Tibial nerve (tissue), 4 donors: ENCODE results near the gene SLC25A34. TPM values are rescaled to one million over a fixed set of nuclear protein-coding genes. Genes with fewer than 3 reads are reported as not detected.

Experiments
- DNase-seq, 2 donors: peaks; one replicate each; pipeline ENCODE4 v3.0.0-alpha.2; 2019; ENCODE audit warnings: low spot score in 2 of 2
- H3K27ac ChIP-seq, 4 donors: fragments of 200-600 bp; sonication (generic) in 3 of 4; one replicate each; pipeline ENCODE4 v1.5.1; 2017 to 2019; ENCODE audit warnings: mild to moderate bottlenecking in 1 of 4
- H3K27me3 ChIP-seq, 2 donors: fragments of 200-600 bp; sonication (generic) in 1 of 2; one replicate each; pipeline versions ENCODE4 v1.5.1 to v1.6.0; 2017 to 2019
- H3K36me3 ChIP-seq, 3 donors: fragments of 200-600 bp; sonication (generic); one replicate each; pipeline ENCODE4 v1.5.1; 2018 to 2019
- H3K4me1 ChIP-seq, 4 donors: fragments of 200-600 bp; sonication (generic) in 3 of 4; one replicate each; pipeline ENCODE4 v1.5.1; 2017 to 2019
- H3K4me3 ChIP-seq, 4 donors: fragments of 200-600 bp; sonication (generic) in 3 of 4; one replicate each; pipeline ENCODE4 v1.5.1; 2017 to 2019; ENCODE audit warnings: mild to moderate bottlenecking in 1 of 4, moderate library complexity in 1 of 4
- H3K9me3 ChIP-seq, 4 donors: fragments of 200-600 bp; sonication (generic) in 3 of 4; one replicate each; pipeline ENCODE4 v1.5.1; 2017 to 2019
- CTCF ChIP-seq, 5 experiments: fragments of 200-600 bp in 3 of 5; fragments of 450-650 bp in 2 of 5; sonication (generic) in 3 of 5; IDR thresholded peaks; one replicate each; pipeline ENCODE4 v1.5.1; 2016 to 2019; ENCODE audit warnings: antibody characterized with exemption in 5 of 5, mild to moderate bottlenecking in 3 of 5, moderate library complexity in 2 of 5
- EP300 ChIP-seq, 2 donors: sonication (generic); formaldehyde crosslinking; IDR thresholded peaks; one replicate each; pipeline ENCODE4 v1.6.1; 2017; ENCODE audit warnings: antibody characterized with exemption in 2 of 2, mild to moderate bottlenecking in 1 of 2
- POLR2A ChIP-seq, 2 donors: fragments of 450-650 bp; IDR thresholded peaks; one replicate each; pipeline ENCODE4 v1.6.1; 2017; ENCODE audit warnings: antibody characterized with exemption in 2 of 2, mild to moderate bottlenecking in 2 of 2, moderate library complexity in 2 of 2
- WGBS, 2 donors: methylation state at CpG; one replicate each; pipeline ENCODE4 v1.1.5; 2018; 5-methylcytosine and 5-hydroxymethylcytosine counted together
- total RNA-seq, 4 donors: library from RNA; depleted of rRNA; stranded (reverse); fragments of >200 nt; gene quantifications; one replicate each; pipeline ENCODE4 v1.1.0, GENCODE V29; 2016

Gene SLC25A34
- total RNA-seq, 4 donors from 2014 or later: 2.8 to 23.7 (median 3.3) TPM

- Histone ChIP-seq H3K36me3 (peaks cover 0 to 7% (median 0%) of the 10 kb centered on the region in 3 donors), H3K27ac (peak overlapping the region in 2 of 4 donors; percentile 40 to 55), H3K4me3 (no peak overlapping the region), H3K27me3 (no peaks in the 10 kb centered on the region), H3K9me3 (no peaks in the 10 kb centered on the region), H3K4me1 (peaks cover 0 to 11% (median 0%) of the 10 kb centered on the region in 4 donors)
- 77 to 81% methylated on average over 10 of the region's 10 CpGs for whole genome bisulfite sequencing, 2 donors
- DNase-seq: peak in 1 of 2 donors; percentile 30
- TF ChIP-seq EP300 (IDR thresholded peaks at IDR 0.05): peak in 1 of 2 donors; percentile 2
- TF ChIP-seq POLR2A (IDR thresholded peaks at IDR 0.05): no peak
Measured at GRCh38 chr1:15786581-15786980, 50.5 kb downstream of the SLC25A34 start.

DNA sequence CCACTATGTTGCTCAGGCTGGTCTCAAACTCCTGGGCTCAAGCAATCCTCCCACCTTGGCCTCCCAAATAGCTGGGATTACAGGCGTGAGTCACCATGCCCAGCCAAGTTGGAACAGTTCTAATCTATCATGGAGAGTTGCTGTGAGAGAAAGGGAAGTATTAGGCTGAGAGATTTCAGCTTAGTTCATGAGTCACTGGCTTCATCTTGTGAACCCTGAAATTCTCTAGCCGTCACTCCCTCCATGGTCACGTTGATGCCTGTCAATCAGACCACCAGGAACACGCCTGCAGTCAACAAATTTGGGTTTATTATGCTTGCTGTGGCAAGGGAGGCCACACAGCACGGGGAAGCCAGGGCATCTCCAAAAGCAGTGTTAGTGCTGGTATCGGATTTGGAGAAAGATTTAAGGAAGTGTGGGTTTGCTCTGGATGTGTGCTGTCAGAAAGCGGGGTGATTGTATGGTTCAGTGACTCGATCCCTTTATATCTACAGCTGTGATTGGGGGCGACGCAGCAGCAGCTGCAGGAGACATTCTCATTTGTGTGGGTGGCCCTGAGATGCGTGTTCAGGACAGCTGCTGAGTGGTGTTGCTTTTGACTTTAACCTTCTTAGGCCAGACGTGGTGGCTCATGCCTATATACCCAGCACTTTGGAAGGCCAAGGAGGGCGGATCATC lies 52.7 kb downstream of the SLC25A34 start:
- TF ChIP-seq EP300 (IDR thresholded peaks at IDR 0.05): no peak
- TF ChIP-seq CTCF (IDR thresholded peaks at IDR 0.05): no peak
- TF ChIP-seq POLR2A (IDR thresholded peaks at IDR 0.05): no peak
- H3K27ac ChIP-seq: no peak overlapping the region
- H3K27me3 ChIP-seq: no peaks in the 10 kb centered on the region
- peaks cover 0 to 26% (median 2%) of the 10 kb centered on the region in 4 donors for H3K4me1 ChIP-seq
- no peak for DNase-seq
- H3K9me3 ChIP-seq: no peaks in the 10 kb centered on the region
- no peak overlapping the region for H3K4me3 ChIP-seq
- H3K36me3 ChIP-seq: peaks cover 0 to 7% (median 0%) of the 10 kb centered on the region in 3 donors
- 66 to 74% methylated on average over 13 of the region's 13 CpGs for WGBS, 2 donors

Other genes with a start within 250 kb of the SLC25A34 start
- 10 to 100 TPM; 39.6 to 82.8 (median 51.7) TPM for gene CASP9, start 212.0 kb upstream of the SLC25A34 start, total RNA-seq
- 10 to 100 TPM; 11.4 to 35.0 (median 26.3) TPM for gene DNAJC16, start 209.4 kb upstream of the SLC25A34 start, total RNA-seq
- not detected for gene AGMAT, start 151.2 kb upstream of the SLC25A34 start, total RNA-seq
- 10 to 100 TPM; 41.7 to 79.8 (median 61.8) TPM for gene DDI2, start 118.8 kb upstream of the SLC25A34 start, total RNA-seq
- 10 to 100 TPM; 54.0 to 80.4 (median 57.1) TPM for gene PLEKHM2, start 51.9 kb upstream of the SLC25A34 start, total RNA-seq
- gene TMEM82, start 6.2 kb downstream of the SLC25A34 start, total RNA-seq: not detected
- 10 to 100 TPM; 33.3 to 46.5 (median 44.1) TPM for gene FBLIM1, start 22.5 kb downstream of the SLC25A34 start, total RNA-seq
- 1 to 10 TPM; 1.1 to 2.5 (median 1.4) TPM for gene UQCRHL, start 71.4 kb downstream of the SLC25A34 start, total RNA-seq
- 10 to 100 TPM; 67.9 to 87.0 (median 77.8) TPM for gene SPEN, start 111.4 kb downstream of the SLC25A34 start, total RNA-seq
- 10 to 100 TPM; 34.5 to 85.2 (median 52.4) TPM for gene ZBTB17, start 239.8 kb downstream of the SLC25A34 start, total RNA-seq